NCI-H1105 (cell line): Measurements from ENCODE around the gene COQ4.

Source experiments
- DNase-seq: peaks from one replicate; lab custom pipeline; 2025; lab: John Stamatoyannopoulos, UW

Gene COQ4

GRCh38 chr9:128340691-128341434 lies 18.2 kb downstream of the COQ4 start:
- no peak for DNase-seq

GRCh38 chr9:128341435-128341849 lies 18.8 kb downstream of the COQ4 start:
- peak; percentile 51 for DNase-seq

- DNase-seq: no peak
Measured at GRCh38 chr9:128342971-128343680, 20.5 kb downstream of the COQ4 start.

GRCh38 chr9:128343855-128344254 lies 21.2 kb downstream of the COQ4 start:
- DNase-seq: no peak

- no peak for DNase-seq
Measured at GRCh38 chr9:128344931-128345605, 22.4 kb downstream of the COQ4 start.

- no peak for DNase-seq
Measured at GRCh38 chr9:128349125-128349524, 26.5 kb downstream of the COQ4 start.

GRCh38 chr9:128349772-128350171 lies 27.1 kb downstream of the COQ4 start:
- no peak for DNase-seq

- no peak for DNase-seq
Measured at GRCh38 chr9:128355451-128355850, 32.8 kb downstream of the COQ4 start.

GRCh38 chr9:128358090-128358489 lies 35.5 kb downstream of the COQ4 start:
- DNase-seq: no peak

GRCh38 chr9:128358861-128359260 lies 36.2 kb downstream of the COQ4 start:
- no peak for DNase-seq

GRCh38 chr9:128360826-128361225 lies 38.2 kb downstream of the COQ4 start:
- no peak for DNase-seq

GRCh38 chr9:128361296-128361985 lies 38.8 kb downstream of the COQ4 start:
- no peak for DNase-seq

GRCh38 chr9:128361986-128362646 lies 39.5 kb downstream of the COQ4 start:
- peak; percentile 60 for DNase-seq

- DNase-seq: no peak
Measured at GRCh38 chr9:128362774-128363173, 40.1 kb downstream of the COQ4 start.

- no peak for DNase-seq
Measured at GRCh38 chr9:128365525-128365924, 42.9 kb downstream of the COQ4 start.

- no peak for DNase-seq
Measured at GRCh38 chr9:128369024-128369706, 46.5 kb downstream of the COQ4 start.

GRCh38 chr9:128370367-128370751 lies 47.7 kb downstream of the COQ4 start:
- no peak for DNase-seq

GRCh38 chr9:128370752-128371629 lies 48.4 kb downstream of the COQ4 start, which contains the start of gene URM1:
URM1 (plus strand) TSS chr9:128371374; CDS start chr9:128371381, 7 bp downstream.
- peak; percentile 88 for DNase-seq

GRCh38 chr9:128371630-128372117 lies 49.0 kb downstream of the COQ4 start:
- no peak for DNase-seq

- DNase-seq: no peak
Measured at GRCh38 chr9:128372188-128372641, 49.6 kb downstream of the COQ4 start.
